SIG-M5 treated with dmso at 0.1 percent for 504 hours (cell line): ENCODE measurements around the gene PCBP3.

ENCODE experiments used
- DNase-seq: peaks from one replicate; lab custom pipeline; 2025; ENCODE audit not compliant: unreplicated experiment; lab: John Stamatoyannopoulos, UW

Gene PCBP3

GRCh38 chr21:45747802-45748445 lies 104.4 kb downstream of the PCBP3 start:
- peak; percentile 22 for DNase-seq

- DNase-seq, result no peak
Observed at GRCh38 chr21:45748593-45748992, 105.1 kb downstream of the PCBP3 start.

GRCh38 chr21:45749974-45750373 lies 106.4 kb downstream of the PCBP3 start:
- no peak for DNase-seq

GRCh38 chr21:45750936-45751335 lies 107.4 kb downstream of the PCBP3 start:
- no peak for DNase-seq

- no peak for DNase-seq
Observed at GRCh38 chr21:45753445-45753844, 109.9 kb downstream of the PCBP3 start.

- DNase-seq, result no peak
Observed at GRCh38 chr21:45756029-45756428, 112.5 kb downstream of the PCBP3 start.

GRCh38 chr21:45756669-45757068 lies 113.1 kb downstream of the PCBP3 start:
- no peak for DNase-seq

GRCh38 chr21:45761704-45762103 lies 118.2 kb downstream of the PCBP3 start:
- DNase-seq, result no peak

- no peak for DNase-seq
Observed at GRCh38 chr21:45763074-45763473, 119.5 kb downstream of the PCBP3 start.

- no peak for DNase-seq
Observed at GRCh38 chr21:45763506-45763905, 120.0 kb downstream of the PCBP3 start.

GRCh38 chr21:45764792-45765191 lies 121.3 kb downstream of the PCBP3 start:
- DNase-seq, result no peak

GRCh38 chr21:45765375-45765774 lies 121.8 kb downstream of the PCBP3 start:
- no peak for DNase-seq

GRCh38 chr21:45766055-45766454 lies 122.5 kb downstream of the PCBP3 start:
- no peak for DNase-seq

GRCh38 chr21:45766501-45766900 lies 123.0 kb downstream of the PCBP3 start:
- DNase-seq, result no peak

GRCh38 chr21:45767071-45768006 lies 123.8 kb downstream of the PCBP3 start:
- no peak for DNase-seq

- DNase-seq, result no peak
Observed at GRCh38 chr21:45768011-45768739, 124.7 kb downstream of the PCBP3 start.

- DNase-seq, result no peak
Observed at GRCh38 chr21:45768740-45769048, 125.2 kb downstream of the PCBP3 start.

- DNase-seq, result no peak
Observed at GRCh38 chr21:45769294-45769693, 125.8 kb downstream of the PCBP3 start.

GRCh38 chr21:45769896-45770295 lies 126.4 kb downstream of the PCBP3 start:
- DNase-seq, result no peak

GRCh38 chr21:45772180-45772579 lies 128.7 kb downstream of the PCBP3 start:
- no peak for DNase-seq

GRCh38 chr21:45774291-45774690 lies 130.8 kb downstream of the PCBP3 start:
- no peak for DNase-seq

- DNase-seq, result no peak
Observed at GRCh38 chr21:45776971-45777370, 133.4 kb downstream of the PCBP3 start.
